Measurements from ENCODE around the gene ORC2. TPM values are rescaled to one million over a fixed set of nuclear protein-coding genes. Genes with fewer than 3 reads are reported as not detected.

Gene ORC2
- total RNA-seq, 1 experiment from 2014 or later = 34.0 TPM

DNA sequence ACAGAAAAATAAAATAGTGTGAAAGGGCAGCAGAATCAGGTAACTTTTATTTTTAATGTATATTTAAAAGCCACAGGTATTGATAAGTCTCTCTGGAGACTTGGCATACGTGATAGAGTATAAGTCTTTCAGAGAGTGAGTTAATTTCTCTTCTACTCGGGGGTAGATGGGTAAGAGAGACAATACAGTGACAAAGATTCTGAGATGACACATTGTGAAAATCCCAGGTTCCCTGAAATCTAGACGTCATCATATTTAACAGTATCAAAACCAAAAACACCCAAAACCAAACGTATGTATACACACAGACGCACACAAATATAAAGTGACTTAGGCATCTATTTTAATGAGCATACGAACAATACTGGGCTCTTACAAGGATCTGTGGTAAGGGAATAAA, 41.0 kb downstream of the ORC2 start:
- H4K20me1 ChIP-seq (ENCODE audit: insufficient read depth) = no peaks in the 10 kb centered on the region
- no peak overlapping the region for H2AFZ ChIP-seq
- no peaks in the 10 kb centered on the region for H3K79me2 ChIP-seq (ENCODE audit: low read depth)
- no peak overlapping the region for H3K4me2 ChIP-seq
- DNase-seq = no peak
- peaks cover 19% of the 10 kb centered on the region for H3K36me3 ChIP-seq (ENCODE audit: low read depth)
- H3K4me1 ChIP-seq (replicated peaks; ENCODE audit: insufficient read depth) = no peaks in the 10 kb centered on the region
- no peaks in the 10 kb centered on the region for H3K27me3 ChIP-seq (ENCODE audit: insufficient read depth, low read depth)
- H3K9me3 ChIP-seq (ENCODE audit: insufficient read depth, low read depth) = no peaks in the 10 kb centered on the region
- TF ChIP-seq, protein P1, sequence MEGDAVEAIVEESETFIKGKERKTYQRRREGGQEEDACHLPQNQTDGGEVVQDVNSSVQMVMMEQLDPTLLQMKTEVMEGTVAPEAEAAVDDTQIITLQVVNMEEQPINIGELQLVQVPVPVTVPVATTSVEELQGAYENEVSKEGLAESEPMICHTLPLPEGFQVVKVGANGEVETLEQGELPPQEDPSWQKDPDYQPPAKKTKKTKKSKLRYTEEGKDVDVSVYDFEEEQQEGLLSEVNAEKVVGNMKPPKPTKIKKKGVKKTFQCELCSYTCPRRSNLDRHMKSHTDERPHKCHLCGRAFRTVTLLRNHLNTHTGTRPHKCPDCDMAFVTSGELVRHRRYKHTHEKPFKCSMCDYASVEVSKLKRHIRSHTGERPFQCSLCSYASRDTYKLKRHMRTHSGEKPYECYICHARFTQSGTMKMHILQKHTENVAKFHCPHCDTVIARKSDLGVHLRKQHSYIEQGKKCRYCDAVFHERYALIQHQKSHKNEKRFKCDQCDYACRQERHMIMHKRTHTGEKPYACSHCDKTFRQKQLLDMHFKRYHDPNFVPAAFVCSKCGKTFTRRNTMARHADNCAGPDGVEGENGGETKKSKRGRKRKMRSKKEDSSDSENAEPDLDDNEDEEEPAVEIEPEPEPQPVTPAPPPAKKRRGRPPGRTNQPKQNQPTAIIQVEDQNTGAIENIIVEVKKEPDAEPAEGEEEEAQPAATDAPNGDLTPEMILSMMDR (conservative IDR thresholded peaks at IDR 0.05) = no peak
- no peak for TF ChIP-seq EZH2 (IDR thresholded peaks at IDR 0.05; ENCODE audit: low read depth)
- BruUV-seq (replicated peaks) = no TSS peak
- CTCF ChIA-PET = no interaction called here
- H3K27ac ChIP-seq = no peak overlapping the region
- intact Hi-C loops (cut with micrococcal nuclease; ENCODE audit: unreplicated experiment) = no loop called here
- no peaks in the 10 kb centered on the region; the same call in 1 of the 2 replicates for H3F3A ChIP-seq (ENCODE audit: insufficient read depth, low read depth)
- H3K4me3 ChIP-seq = no peak overlapping the region
- POLR2A ChIA-PET (ENCODE audit: unreplicated experiment) = no interaction called here
- H3K9me2 ChIP-seq (ENCODE audit: insufficient read depth) = no peaks in the 10 kb centered on the region

DNA sequence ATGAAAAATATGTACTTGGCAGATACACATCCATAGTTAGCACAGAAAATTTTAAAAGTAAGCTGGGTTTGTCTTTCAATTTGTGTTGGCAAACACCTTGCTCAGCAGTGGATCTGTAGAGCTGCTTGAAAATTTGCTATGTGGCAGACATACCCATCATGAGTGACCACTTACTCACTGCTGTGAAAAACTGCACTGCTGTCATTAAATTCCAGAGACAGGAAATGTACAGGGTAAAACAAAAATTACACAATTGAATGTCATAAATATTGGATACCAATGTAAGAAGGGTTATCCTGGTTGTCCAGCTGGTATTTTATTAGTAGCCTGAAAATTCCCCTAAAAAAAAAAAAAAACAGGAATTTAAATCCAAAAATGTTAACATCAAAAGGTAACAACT, 49.8 kb downstream of the ORC2 start:
- no peak for DNase-seq
- CTCF ChIA-PET = no interaction called here
- Histone ChIP-seq H3K27me3 (ENCODE audit: insufficient read depth, low read depth) (no peaks in the 10 kb centered on the region), H3K4me1 (replicated peaks; ENCODE audit: insufficient read depth) (no peaks in the 10 kb centered on the region), H3K27ac (no peak overlapping the region), H2AFZ (no peak overlapping the region), H3K79me2 (ENCODE audit: low read depth) (no peaks in the 10 kb centered on the region), H3K9me3 (ENCODE audit: insufficient read depth, low read depth) (no peaks in the 10 kb centered on the region), H3F3A (ENCODE audit: insufficient read depth, low read depth) (peaks cover 23% of the 10 kb centered on the region; the same call in 1 of the 2 replicates), H3K9me2 (ENCODE audit: insufficient read depth) (no peaks in the 10 kb centered on the region), H4K20me1 (ENCODE audit: insufficient read depth) (no peaks in the 10 kb centered on the region), H3K36me3 (ENCODE audit: low read depth) (peaks cover 10% of the 10 kb centered on the region; the same call in 1 of the 2 replicates), H3K4me2 (no peak overlapping the region), H3K4me3 (no peak overlapping the region)
- TF ChIP-seq, protein P1 (conservative IDR thresholded peaks at IDR 0.05) = no peak
- no peak for TF ChIP-seq EZH2 (IDR thresholded peaks at IDR 0.05; ENCODE audit: low read depth)
- no TSS peak for BruUV-seq (replicated peaks)
- intact Hi-C loops (cut with micrococcal nuclease; ENCODE audit: unreplicated experiment) = no loop called here
- POLR2A ChIA-PET (ENCODE audit: unreplicated experiment) = no interaction called here

DNA sequence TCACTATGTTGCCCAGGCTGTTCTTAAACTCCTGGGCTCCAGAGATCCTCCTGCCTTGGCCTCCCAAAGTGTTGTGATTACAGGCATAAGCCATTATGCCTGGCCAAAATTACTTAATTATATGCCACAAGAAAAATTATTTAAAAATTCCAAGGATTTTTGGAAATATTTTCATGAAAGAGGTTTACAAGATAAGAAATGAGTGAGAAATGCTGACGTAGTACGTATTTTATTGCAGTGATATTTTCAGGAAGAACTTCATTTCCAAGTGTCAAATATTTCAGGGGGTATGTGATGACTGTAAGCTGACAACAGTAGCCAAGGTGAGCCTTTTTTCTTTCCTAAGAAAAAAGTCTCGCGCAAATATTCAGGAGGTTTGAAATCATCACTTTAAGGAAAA, 53.5 kb downstream of the ORC2 start:
- DNase-seq = no peak
- Histone ChIP-seq H4K20me1 (ENCODE audit: insufficient read depth) (no peaks in the 10 kb centered on the region), H3K27ac (no peak overlapping the region), H3K4me1 (replicated peaks; ENCODE audit: insufficient read depth) (no peaks in the 10 kb centered on the region), H3K9me2 (ENCODE audit: insufficient read depth) (no peaks in the 10 kb centered on the region), H3K4me2 (no peak overlapping the region), H3F3A (ENCODE audit: insufficient read depth, low read depth) (peaks cover 32% of the 10 kb centered on the region; the same call in 1 of the 2 replicates), H3K9me3 (ENCODE audit: insufficient read depth, low read depth) (no peaks in the 10 kb centered on the region), H3K79me2 (ENCODE audit: low read depth) (no peaks in the 10 kb centered on the region), H3K36me3 (ENCODE audit: low read depth) (peaks cover 7% of the 10 kb centered on the region; the same call in 1 of the 2 replicates), H2AFZ (no peak overlapping the region), H3K27me3 (ENCODE audit: insufficient read depth, low read depth) (no peaks in the 10 kb centered on the region), H3K4me3 (no peak overlapping the region)
- no TSS peak for BruUV-seq (replicated peaks)
- intact Hi-C loops (cut with micrococcal nuclease; ENCODE audit: unreplicated experiment) = no loop called here
- ChIA-PET POLR2A (ENCODE audit: unreplicated experiment) (interaction anchor here (0.7 kb wide), 1 partner anchor 1220 kb away, joined by 5 read pairs; no protein-coding TSS in a partner anchor), CTCF (interaction anchor here (0.6 kb wide), 1 partner anchor 276 kb away, joined by 4 read pairs; no protein-coding TSS in a partner anchor)
- no peak for TF ChIP-seq EZH2 (IDR thresholded peaks at IDR 0.05; ENCODE audit: low read depth)
